Measurements from ENCODE around the gene GATA6. TPM values are rescaled to one million over a fixed set of nuclear protein-coding genes. Genes with fewer than 3 reads are reported as not detected.
A peak's percentile ranks its signal among the peaks of the same experiment; 100 is the strongest.

Gene GATA6
- polyA plus RNA-seq, 3 donors = 0.04 TPM; not detected in 2

- H3K79me2 ChIP-seq (ENCODE audit: insufficient read depth, low read length) = no peaks in the 10 kb centered on the region
- H3K4me2 ChIP-seq (replicated peaks; ENCODE audit: extremely low read depth, low read length, poor library complexity, severe bottlenecking) = no peak overlapping the region
- Mint-ChIP-seq H3K4me1 (peaks cover 16% of the 10 kb centered on the region), H3K27ac (no peak overlapping the region), H3K27me3 (ENCODE audit: low read depth in 3 of 3) (peaks cover 81 to 87% (median 83%) of the 10 kb centered on the region in 3 donors), H3K9me3 (peaks cover 2 to 39% (median 10%) of the 10 kb centered on the region in 7 donors), H3K36me3 (peaks cover 0 to 4% of the 10 kb centered on the region in 2 donors), H3K4me3 (peak overlapping the region in 1 of 2 donors; percentile 82)
- H4K20me1 ChIP-seq (ENCODE audit: insufficient read depth, low read length) = no peaks in the 10 kb centered on the region
- no peak overlapping the region for H3K27ac ChIP-seq (ENCODE audit: low read depth in 1 of 2, low read length in 2 of 2)
- no peaks in the 10 kb centered on the region for H3K36me3 ChIP-seq (replicated peaks in 1 of 2; ENCODE audit: control insufficient read depth in 1 of 2, insufficient read depth in 2 of 2, low read length in 2 of 2)
- 3% methylated on average over 45 of the region's 50 CpGs for WGBS (ENCODE audit: insufficient coverage)
- intact Hi-C loops (cut with micrococcal nuclease) = no loop called here
- peaks cover 76 to 91% of the 10 kb centered on the region in 2 donors for H3K27me3 ChIP-seq (ENCODE audit: control insufficient read depth in 2 of 2, insufficient read depth in 2 of 2, low read length in 2 of 2)
- H3K9me3 ChIP-seq (replicated peaks in 1 of 2; ENCODE audit: control insufficient read depth in 1 of 2, insufficient read depth in 1 of 2, low read length in 2 of 2) = peaks cover 3 to 28% of the 10 kb centered on the region in 2 donors
- H3K4me1 ChIP-seq (ENCODE audit: control insufficient read depth in 1 of 2, insufficient read depth in 2 of 2, low read length in 2 of 2) = peaks cover 9 to 15% of the 10 kb centered on the region in 2 donors
- TF ChIP-seq CTCF (IDR thresholded peaks at IDR 0.05) = no peak
- no peak overlapping the region for H3K9ac ChIP-seq (ENCODE audit: insufficient read depth, low read length, poor library complexity, severe bottlenecking)
- H2AFZ ChIP-seq (ENCODE audit: insufficient read depth, low read depth, low read length, poor library complexity, severe bottlenecking) = no peak overlapping the region
- no peak for DNase-seq
- H3K4me3 ChIP-seq (replicated peaks in 1 of 3; ENCODE audit: low read depth in 2 of 3, low read length in 3 of 3) = no peak overlapping the region
Observed at GRCh38 chr18:22165049-22165602, 4.3 kb upstream of the GATA6 start.

GRCh38 chr18:22165603-22166068 is 3.8 kb upstream of the GATA6 start:
- Histone ChIP-seq H3K4me3 (replicated peaks in 1 of 3; ENCODE audit: low read depth in 2 of 3, low read length in 3 of 3) (no peak overlapping the region), H3K27ac (ENCODE audit: low read depth in 1 of 2, low read length in 2 of 2) (no peak overlapping the region), H3K27me3 (ENCODE audit: control insufficient read depth in 2 of 2, insufficient read depth in 2 of 2, low read length in 2 of 2) (peaks cover 74 to 93% of the 10 kb centered on the region in 2 donors), H3K9me3 (replicated peaks in 1 of 2; ENCODE audit: control insufficient read depth in 1 of 2, insufficient read depth in 1 of 2, low read length in 2 of 2) (peaks cover 3 to 33% of the 10 kb centered on the region in 2 donors), H3K9ac (ENCODE audit: insufficient read depth, low read length, poor library complexity, severe bottlenecking) (no peak overlapping the region), H2AFZ (ENCODE audit: insufficient read depth, low read depth, low read length, poor library complexity, severe bottlenecking) (no peak overlapping the region), H3K4me1 (ENCODE audit: control insufficient read depth in 1 of 2, insufficient read depth in 2 of 2, low read length in 2 of 2) (peaks cover 9 to 18% of the 10 kb centered on the region in 2 donors), H3K4me2 (replicated peaks; ENCODE audit: extremely low read depth, low read length, poor library complexity, severe bottlenecking) (no peak overlapping the region), H4K20me1 (ENCODE audit: insufficient read depth, low read length) (no peaks in the 10 kb centered on the region), H3K79me2 (ENCODE audit: insufficient read depth, low read length) (no peaks in the 10 kb centered on the region), H3K36me3 (replicated peaks in 1 of 2; ENCODE audit: control insufficient read depth in 1 of 2, insufficient read depth in 2 of 2, low read length in 2 of 2) (no peaks in the 10 kb centered on the region)
- Mint-ChIP-seq H3K4me3 (peak overlapping the region in 1 of 2 donors; percentile 88), H3K27me3 (ENCODE audit: low read depth in 3 of 3) (peaks cover 85 to 92% (median 88%) of the 10 kb centered on the region in 3 donors), H3K4me1 (peaks cover 20% of the 10 kb centered on the region), H3K9me3 (peaks cover 2 to 43% (median 12%) of the 10 kb centered on the region in 7 donors), H3K36me3 (peaks cover 0 to 4% of the 10 kb centered on the region in 2 donors), H3K27ac (no peak overlapping the region)
- intact Hi-C loops (cut with micrococcal nuclease) = no loop called here
- TF ChIP-seq CTCF (IDR thresholded peaks at IDR 0.05) = no peak
- WGBS (ENCODE audit: insufficient coverage) = 3% methylated on average over 56 of the region's 57 CpGs
- DNase-seq = no peak

Measured in CD14-positive monocyte (primary cell).